Endothelial cell of umbilical vein (primary cell): ENCODE measurements around the gene CFAP97. TPM values are rescaled to one million over a fixed set of nuclear protein-coding genes. Genes with fewer than 3 reads are reported as not detected.

Source experiments
- BruUV-seq: library from RNA; stranded (reverse); fragments of 400-500 nt; replicated peaks from 2 replicates; lab custom pipeline; 2021; lab: Mats Ljungman, UMichigan
- CTCF ChIA-PET: fragments of 300-600, 350-600 bp; sonication (Branson Sonifier 250); formaldehyde crosslinking; loops from one replicate; lab custom pipeline; 2021; ENCODE audit warnings: antibody characterized with exemption, inconsistent platforms; lab: Charles Lee
- POLR2A ChIA-PET: fragments of 300-600, 350-600 bp; sonication (Branson Sonifier 250); formaldehyde crosslinking; loops from one replicate; lab custom pipeline; 2021; ENCODE audit warnings: antibody characterized with exemption, inconsistent platforms; lab: Charles Lee
- DNase-seq: peaks from one replicate; pipeline ENCODE4 v3.0.0-alpha.2; 2011; ENCODE audit warnings: low read depth, low spot score
- FAIRE-seq: peaks from 2 replicates; lab custom pipeline; 2011; peaks lifted over from hg19 to GRCh38; lab: Jason Lieb, UNC
- H2AFZ ChIP-seq: 2 replicates; pipeline ENCODE4 v1.6.0; 2012; ENCODE audit warnings: low read depth, low read length, control low read depth, inconsistent platforms
- H3K27ac ChIP-seq: 2 replicates; pipeline ENCODE4 v1.5.1; 2011; ENCODE audit warnings: low read depth, mild to moderate bottlenecking, control low read depth, low read length, moderate library complexity; ENCODE audit not compliant: insufficient read depth
- H3K27me3 ChIP-seq, 2 experiments: 2 replicates each; pipeline versions ENCODE4 v1.6.0 to v1.6.1; 2011; ENCODE audit warnings: low read length in 2 of 2, mixed read lengths in 1 of 2; ENCODE audit not compliant: control insufficient read depth in 2 of 2, insufficient read depth in 2 of 2
- H3K36me3 ChIP-seq, 2 experiments: 2 replicates in 1 of 2; 3 replicates in 1 of 2; pipeline ENCODE4 v1.5.1; 2011; ENCODE audit warnings: low read length in 2 of 2, mild to moderate bottlenecking in 1 of 2, moderate library complexity in 1 of 2; ENCODE audit not compliant: control insufficient read depth in 2 of 2, insufficient read depth in 2 of 2; ENCODE audit errors: extremely low read depth in 1 of 2
- H3K4me1 ChIP-seq: 3 replicates; pipeline ENCODE4 v1.5.1; 2011; ENCODE audit warnings: mild to moderate bottlenecking, low read length; ENCODE audit not compliant: control insufficient read depth, insufficient read depth; ENCODE audit errors: extremely low read depth
- H3K4me2 ChIP-seq: 2 replicates; pipeline ENCODE4 v1.6.1; 2011; ENCODE audit warnings: low read length, control low read depth, mixed read lengths; ENCODE audit not compliant: insufficient read depth
- H3K4me3 ChIP-seq, 3 experiments: fragments of 200-600 bp in 1 of 3; sonication (generic), shearing (Covaris generic) in 1 of 3; replicated peaks in 1 of 3; 2 replicates each; pipeline ENCODE4 v1.5.1; 2011 to 2016; ENCODE audit warnings: control low read depth in 3 of 3, low read length in 3 of 3, mild to moderate bottlenecking in 2 of 3, inconsistent platforms in 1 of 3, low read depth in 1 of 3, moderate library complexity in 1 of 3; ENCODE audit not compliant: insufficient read depth in 1 of 3
- H3K79me2 ChIP-seq: 2 replicates; pipeline ENCODE4 v1.6.0; 2012; ENCODE audit warnings: low read length, inconsistent platforms; ENCODE audit not compliant: control insufficient read depth, insufficient read depth
- H3K9ac ChIP-seq: replicated peaks from 2 replicates; pipeline ENCODE3; 2011; ENCODE audit warnings: low read length, control low read depth; ENCODE audit not compliant: insufficient read depth; ENCODE audit errors: extremely low read depth
- H3K9me1 ChIP-seq: replicated peaks from 3 replicates; pipeline ENCODE4 v1.6.0; 2011; ENCODE audit warnings: mild to moderate bottlenecking, low read length; ENCODE audit not compliant: control insufficient read depth, insufficient read depth; ENCODE audit errors: extremely low read depth
- H3K9me3 ChIP-seq: replicated peaks from 2 replicates; pipeline ENCODE4 v1.5.1; 2012; ENCODE audit warnings: low read length, inconsistent platforms; ENCODE audit not compliant: control insufficient read depth, insufficient read depth
- H4K20me1 ChIP-seq: replicated peaks from 2 replicates; pipeline ENCODE3; 2011; ENCODE audit warnings: mild to moderate bottlenecking, low read length; ENCODE audit not compliant: control insufficient read depth, insufficient read depth; ENCODE audit errors: extremely low read depth
- CTCF ChIP-seq, 2 donors: IDR thresholded peaks; 1 replicate in 1 of 2; 2 replicates in 1 of 2; pipeline ENCODE4 v1.5.1; 2011; ENCODE audit warnings: low read length in 2 of 2, mild to moderate bottlenecking in 2 of 2, moderate library complexity in 2 of 2, control low read depth in 1 of 2, inconsistent platforms in 1 of 2, low read depth in 1 of 2; ENCODE audit not compliant: insufficient read depth in 1 of 2; ENCODE audit errors: extremely low read depth in 1 of 2
- FOS ChIP-seq: IDR thresholded peaks from 2 replicates; pipeline ENCODE4 v1.6.1; 2011; ENCODE audit warnings: mild to moderate bottlenecking, low read length, moderate library complexity, borderline replicate concordance; ENCODE audit not compliant: insufficient read depth
- JUN ChIP-seq: IDR thresholded peaks from 2 replicates; pipeline ENCODE4 v1.6.1; 2011; ENCODE audit warnings: borderline replicate concordance, low read depth; ENCODE audit not compliant: insufficient read length, insufficient read depth
- MAX ChIP-seq: IDR thresholded peaks from 2 replicates; pipeline ENCODE4 v1.6.1; 2011; ENCODE audit not compliant: insufficient read depth, insufficient read length
- POLR2AphosphoS5 ChIP-seq: IDR thresholded peaks from 2 replicates; pipeline ENCODE4 v1.6.1; 2012; ENCODE audit warnings: low read depth, mild to moderate bottlenecking, control low read depth, low read length, moderate library complexity; ENCODE audit not compliant: insufficient read depth
- dilution Hi-C: fragments of 300-500 bp; cut with MboI; formaldehyde crosslinking; loops from one replicate; pipeline ENCODE4 v1.15.0; 2019; ENCODE audit warnings: low sequenced_read_pairs; ENCODE audit not compliant: extremely low pct_ligation_motif_present
- intact Hi-C: fragments of 100-400 bp; cut with micrococcal nuclease; formaldehyde crosslinking; loops from one replicate; pipeline ENCODE4 v1.10.0; 2022
- polyA plus RNA-seq, 4 experiments: library from polyadenylated mRNA; depleted of rRNA in 3 of 4; stranded (reverse) in 3 of 4; unstranded in 1 of 4; fragments of >200 nt; gene quantifications; 2 replicates each; pipeline versions ENCODE4 v1.2.1 to v1.2.3, GENCODE V29; 2011 to 2012; ENCODE audit warnings: missing spikeins in 1 of 4
- total RNA-seq: library from RNA; stranded (reverse); gene quantifications from 2 replicates; pipeline ENCODE4 v1.2.3, GENCODE V29; 2021

Gene CFAP97
- total and polyA plus RNA-seq, 2 donors (not counting 3 experiments of a cell fraction or from before 2014, with no cell fraction given): 5.3 to 22.4 TPM

- Histone ChIP-seq H3K27me3 (no peaks in the 10 kb centered on the region), H3K4me3 (no peak overlapping the region), H3K27ac (no peak overlapping the region), H2AFZ (no peak overlapping the region), H3K36me3 (no peaks in the 10 kb centered on the region), H4K20me1 (no peaks in the 10 kb centered on the region), H3K9me3 (no peaks in the 10 kb centered on the region), H3K4me2 (no peak overlapping the region), H3K9ac (no peak overlapping the region), H3K4me1 (peaks cover 2% of the 10 kb centered on the region), H3K79me2 (peaks cover 34% of the 10 kb centered on the region), H3K9me1 (no peaks in the 10 kb centered on the region)
- DNase-seq (no peak), FAIRE-seq (no peak)
- TF ChIP-seq MAX: no peak
- BruUV-seq: no TSS peak
- intact Hi-C loops: no loop called here
- CTCF ChIA-PET: no interaction called here
- dilution Hi-C loops: no loop called here
- POLR2A ChIA-PET: no interaction called here
Observed at GRCh38 chr4:185222598-185222997, 18.8 kb upstream of the CFAP97 start.

GRCh38 chr4:185221912-185222311 is 18.1 kb upstream of the CFAP97 start:
- H3K4me3 ChIP-seq: no peak overlapping the region
- H3K27me3 ChIP-seq: no peaks in the 10 kb centered on the region
- peaks cover 2% of the 10 kb centered on the region for H3K4me1 ChIP-seq
- POLR2A ChIA-PET: no interaction called here
- H3K4me2 ChIP-seq: no peak overlapping the region
- intact Hi-C loops: no loop called here
- no peaks in the 10 kb centered on the region for H3K9me3 ChIP-seq
- FAIRE-seq (no peak), DNase-seq (no peak)
- H3K36me3 ChIP-seq: no peaks in the 10 kb centered on the region
- H4K20me1 ChIP-seq: no peaks in the 10 kb centered on the region
- no peak overlapping the region for H2AFZ ChIP-seq
- TF ChIP-seq CTCF (IDR thresholded peaks at IDR 0.05; ENCODE audit: extremely low read depth in 1 of 2, insufficient read depth in 1 of 2, low read depth in 1 of 2, low read length in 2 of 2) (no peak), POLR2AphosphoS5 (no peak), FOS (no peak), JUN (no peak)
- peaks cover 29% of the 10 kb centered on the region for H3K79me2 ChIP-seq
- no peaks in the 10 kb centered on the region for H3K9me1 ChIP-seq
- BruUV-seq: no TSS peak
- no peak overlapping the region for H3K27ac ChIP-seq
- H3K9ac ChIP-seq: no peak overlapping the region
- dilution Hi-C loops: no loop called here
- CTCF ChIA-PET: no interaction called here
